Activated naive CD4-positive, alpha-beta T cell treated with anti-CD3 and anti-CD28 coated beads, Interleukin-2, amount 10 ng/mL, durations not matched to agents 5 hours and 36 hours (primary cell): ENCODE data around the gene GRPEL2. TPM values are rescaled to one million over a fixed set of nuclear protein-coding genes. Genes with fewer than 3 reads are reported as not detected.

ENCODE experiments used
- total RNA-seq, 2 experiments: library from RNA; stranded (reverse); gene quantifications; one replicate each; pipeline ENCODE4 v1.2.3, GENCODE V29; 2021

GRPEL2 gene
- total RNA-seq = 10 to 100 TPM; 34.1 to 38.7 TPM

GRCh38 chr5:149345147-149345891 lies at the start of gene GRPEL2:
GRPEL2 (plus strand) TSS chr5:149345499; CDS start chr5:149345540, 41 bp downstream.

GRCh38 chr5:149357370-149358293 lies 12.3 kb downstream of the GRPEL2 start, which contains the start of gene PCYOX1L:
PCYOX1L (plus strand) TSS chr5:149358046; CDS start chr5:149358069, 23 bp downstream.

DNA sequence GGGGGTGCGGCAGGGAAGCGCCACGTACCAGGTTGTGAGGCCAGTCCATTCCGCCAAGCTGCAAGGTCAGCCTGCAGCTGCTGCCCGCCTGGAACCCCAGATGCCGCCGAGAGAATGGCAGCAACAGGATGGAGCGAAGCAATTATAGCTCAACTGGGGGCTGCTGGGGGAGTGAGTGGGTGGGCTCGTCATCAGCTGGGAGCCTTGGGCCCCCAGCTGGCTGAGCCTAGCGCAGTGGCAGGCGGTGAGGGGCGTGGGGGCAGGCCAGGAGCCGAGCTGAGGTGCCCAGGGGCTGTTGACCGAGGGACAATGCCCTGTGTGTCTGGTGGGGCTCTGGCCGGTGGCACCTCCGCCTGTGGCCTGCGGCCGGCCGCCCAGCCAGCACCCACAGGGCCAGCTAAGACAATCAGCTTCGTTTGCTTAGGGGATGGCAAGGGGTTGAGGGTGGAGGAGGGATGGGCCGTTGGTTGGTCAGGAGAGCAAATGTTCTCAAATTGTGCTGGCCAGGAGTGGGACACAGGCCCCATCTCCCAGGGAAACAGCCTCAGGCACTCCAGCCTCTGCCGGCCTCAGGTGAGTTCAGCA lies 34.0 kb downstream of the GRPEL2 start, which contains the start of gene IL17B:
IL17B (minus strand) TSS at position 116 of the 585 bp plus-strand sequence; CDS start at position 49, 67 bp downstream.

Other genes with a start within 250 kb of the GRPEL2 start
- gene ABLIM3, start 204.0 kb upstream of the GRPEL2 start, total RNA-seq = not detected
- under 1 TPM in 1 of 2 experiments, not detected in 1; 0.05 TPM for gene AFAP1L1, start 73.6 kb upstream of the GRPEL2 start, total RNA-seq
- 10 to 100 TPM; 33.4 TPM for gene PCYOX1L, start 12.5 kb downstream of the GRPEL2 start, total RNA-seq
- gene IL17B, start 33.8 kb downstream of the GRPEL2 start, total RNA-seq = not detected
- gene CSNK1A1, start 205.9 kb downstream of the GRPEL2 start, total RNA-seq = 100 to 1,000 TPM; 154 to 156 TPM
- under 1 TPM; 0.28 to 0.51 TPM for gene ARHGEF37, start 236.0 kb downstream of the GRPEL2 start, total RNA-seq